Testis (tissue), 3 donors: ENCODE measurements around the gene NECAP2. TPM values are rescaled to one million over a fixed set of nuclear protein-coding genes. Genes with fewer than 3 reads are reported as not detected.

Experiments used
- DNase-seq: peaks from one replicate; pipeline ENCODE4 v3.0.0-alpha.2; 2019
- H3K27ac ChIP-seq, 2 donors: fragments of 200-600 bp; sonication (generic); one replicate each; pipeline ENCODE4 v1.5.1; 2019
- H3K27me3 ChIP-seq: fragments of 200-600 bp; sonication (generic); one replicate; pipeline ENCODE4 v1.5.1; 2019
- H3K36me3 ChIP-seq: fragments of 200-600 bp; sonication (generic); one replicate; pipeline ENCODE4 v1.5.1; 2017; ENCODE audit warnings: low read depth; ENCODE audit errors: missing control alignments
- H3K4me1 ChIP-seq: fragments of 200-600 bp; sonication (generic); one replicate; pipeline ENCODE4 v1.5.1; 2019
- H3K4me3 ChIP-seq, 2 donors: fragments of 200-600 bp; sonication (generic); one replicate each; pipeline ENCODE4 v1.5.1; 2017 to 2019
- H3K9me3 ChIP-seq: fragments of 200-600 bp; sonication (generic); one replicate; pipeline ENCODE4 v1.5.1; 2017
- POLR2A ChIP-seq: fragments of 450-650 bp; IDR thresholded peaks from one replicate; pipeline ENCODE4 v1.6.1; 2017; ENCODE audit warnings: antibody characterized with exemption, mild to moderate bottlenecking, moderate library complexity
- WGBS, 2 donors: methylation state at CpG; one replicate each; pipeline ENCODE4 v1.1.5; 2018; 5-methylcytosine and 5-hydroxymethylcytosine counted together
- intact Hi-C: fragments of 100-400 bp; cut with DNase I; formaldehyde crosslinking; loops from one replicate; pipeline ENCODE4 v1.15.1; 2023; ENCODE audit warnings: low total_unique reads
- polyA plus RNA-seq: library from polyadenylated mRNA; stranded (reverse); fragments of 350-450 nt; fragmentation: Illumina TruSeq; extraction: RNeasy Lipid Tissue Mini Kit (QIAGEN cat#74804); gene quantifications from one replicate; pipeline ENCODE4 v1.2.3, GENCODE V29; 2014; ENCODE audit warnings: low read depth, low replicate concordance; ENCODE audit not compliant: insufficient read depth
- total RNA-seq, 2 donors: library from RNA; depleted of rRNA; stranded (reverse); fragments of >200 nt; gene quantifications; one replicate each; pipeline ENCODE4 v1.2.3, GENCODE V29; 2016
- TF ChIP-seq, protein P1 (sequence below), 3 experiments: fragments of 450-650 bp in 2 of 3; fragments of 200-600 bp in 1 of 3; sonication (generic) in 1 of 3; IDR thresholded peaks; one replicate each; pipeline ENCODE4 v1.5.1; 2016 to 2019; ENCODE audit warnings: antibody characterized with exemption in 3 of 3, mild to moderate bottlenecking in 2 of 3, moderate library complexity in 1 of 3

The NECAP2 gene
- total and polyA plus RNA-seq, 3 donors from 2014 or later: 88.2 to 113 (median 96.8) TPM

- no peak for TF ChIP-seq POLR2A
- TF ChIP-seq, protein P1, sequence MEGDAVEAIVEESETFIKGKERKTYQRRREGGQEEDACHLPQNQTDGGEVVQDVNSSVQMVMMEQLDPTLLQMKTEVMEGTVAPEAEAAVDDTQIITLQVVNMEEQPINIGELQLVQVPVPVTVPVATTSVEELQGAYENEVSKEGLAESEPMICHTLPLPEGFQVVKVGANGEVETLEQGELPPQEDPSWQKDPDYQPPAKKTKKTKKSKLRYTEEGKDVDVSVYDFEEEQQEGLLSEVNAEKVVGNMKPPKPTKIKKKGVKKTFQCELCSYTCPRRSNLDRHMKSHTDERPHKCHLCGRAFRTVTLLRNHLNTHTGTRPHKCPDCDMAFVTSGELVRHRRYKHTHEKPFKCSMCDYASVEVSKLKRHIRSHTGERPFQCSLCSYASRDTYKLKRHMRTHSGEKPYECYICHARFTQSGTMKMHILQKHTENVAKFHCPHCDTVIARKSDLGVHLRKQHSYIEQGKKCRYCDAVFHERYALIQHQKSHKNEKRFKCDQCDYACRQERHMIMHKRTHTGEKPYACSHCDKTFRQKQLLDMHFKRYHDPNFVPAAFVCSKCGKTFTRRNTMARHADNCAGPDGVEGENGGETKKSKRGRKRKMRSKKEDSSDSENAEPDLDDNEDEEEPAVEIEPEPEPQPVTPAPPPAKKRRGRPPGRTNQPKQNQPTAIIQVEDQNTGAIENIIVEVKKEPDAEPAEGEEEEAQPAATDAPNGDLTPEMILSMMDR (IDR thresholded peaks at IDR 0.05): no peak
- Histone ChIP-seq H3K9me3 (no peaks in the 10 kb centered on the region), H3K27ac (no peak overlapping the region), H3K4me1 (no peaks in the 10 kb centered on the region), H3K27me3 (no peaks in the 10 kb centered on the region), H3K4me3 (no peak overlapping the region), H3K36me3 (no peaks in the 10 kb centered on the region)
- intact Hi-C loops: no loop called here
- 91 to 97% methylated on average over 5 of the region's 5 CpGs for WGBS, 2 donors
- no peak for DNase-seq
Observed at GRCh38 chr1:16410803-16411202, 29.7 kb upstream of the NECAP2 start.

DNA sequence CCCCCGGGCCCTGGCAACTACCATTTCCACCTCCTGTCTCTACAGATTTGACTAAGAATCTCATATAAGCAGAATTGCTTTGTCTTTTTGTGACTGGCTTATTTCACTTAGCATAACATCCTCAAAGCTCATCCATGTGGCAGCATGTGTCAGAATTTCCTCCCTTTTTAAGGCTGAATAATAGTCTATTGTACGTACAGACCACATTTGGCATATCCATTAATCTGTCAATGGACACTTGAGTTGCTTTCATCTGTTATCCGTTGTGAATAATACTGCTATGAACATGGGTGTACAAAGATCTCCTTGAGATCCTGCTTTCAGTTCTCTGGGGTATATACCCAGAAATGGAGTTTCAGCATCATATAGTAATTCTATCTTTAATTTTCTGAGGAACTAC lies 27.3 kb upstream of the NECAP2 start:
- no peak overlapping the region for H3K27ac ChIP-seq
- no peaks in the 10 kb centered on the region for H3K27me3 ChIP-seq
- H3K36me3 ChIP-seq: no peaks in the 10 kb centered on the region
- intact Hi-C loops: no loop called here
- TF ChIP-seq, protein P1 (IDR thresholded peaks at IDR 0.05): no peak
- TF ChIP-seq POLR2A: no peak
- H3K9me3 ChIP-seq: no peaks in the 10 kb centered on the region
- no peak overlapping the region for H3K4me3 ChIP-seq
- no peaks in the 10 kb centered on the region for H3K4me1 ChIP-seq
- 89 to 90% methylated on average over 3 of the region's 3 CpGs for WGBS, 2 donors
- DNase-seq: no peak

DNA sequence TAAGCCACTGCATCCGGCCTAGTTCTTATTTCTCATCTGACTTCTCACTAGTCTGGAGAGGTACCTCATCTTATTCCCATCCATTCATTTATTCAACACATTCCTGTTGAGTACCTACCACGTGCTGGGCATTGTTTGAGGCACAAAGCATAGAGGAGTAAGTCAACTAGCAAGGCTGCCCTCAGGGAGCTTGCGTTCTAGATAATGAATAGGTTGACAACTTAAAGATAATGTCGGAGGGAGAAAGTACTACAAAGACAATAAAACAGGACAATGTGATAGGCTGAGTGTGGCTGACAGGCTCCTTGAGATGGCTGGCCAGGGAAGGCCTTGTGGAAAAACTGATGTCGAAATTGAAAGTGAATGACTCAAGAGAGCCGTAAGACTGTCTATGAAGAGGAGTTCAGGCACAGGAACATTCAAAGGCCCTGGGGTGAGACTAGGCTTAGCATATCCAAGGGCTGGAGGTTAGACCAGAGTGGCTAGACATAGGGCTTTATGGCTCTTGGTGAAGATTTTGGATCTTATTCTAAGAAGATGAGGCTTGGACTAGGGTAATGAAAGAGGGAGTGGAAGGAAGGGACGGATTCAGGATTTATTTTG lies 21.6 kb upstream of the NECAP2 start:
- no peak for TF ChIP-seq POLR2A
- TF ChIP-seq, protein P1 (IDR thresholded peaks at IDR 0.05): no peak
- Histone ChIP-seq H3K9me3 (no peaks in the 10 kb centered on the region), H3K27ac (no peak overlapping the region), H3K27me3 (no peaks in the 10 kb centered on the region), H3K4me3 (no peak overlapping the region), H3K36me3 (no peaks in the 10 kb centered on the region), H3K4me1 (no peaks in the 10 kb centered on the region)
- DNase-seq: no peak
- intact Hi-C loops: no loop called here
- WGBS, 2 donors: 88 to 92% methylated on average over 7 of the region's 7 CpGs

GRCh38 chr1:16420424-16421118 lies 20.0 kb upstream of the NECAP2 start:
- no peak overlapping the region for H3K4me3 ChIP-seq
- no peak for TF ChIP-seq POLR2A
- TF ChIP-seq, protein P1 (IDR thresholded peaks at IDR 0.05): no peak
- H3K9me3 ChIP-seq: no peaks in the 10 kb centered on the region
- no peaks in the 10 kb centered on the region for H3K4me1 ChIP-seq
- DNase-seq: no peak
- no peak overlapping the region for H3K27ac ChIP-seq
- 73 to 77% methylated on average over 9 of the region's 9 CpGs for WGBS, 2 donors
- no peaks in the 10 kb centered on the region for H3K27me3 ChIP-seq
- no peaks in the 10 kb centered on the region for H3K36me3 ChIP-seq
- intact Hi-C loops: no loop called here

DNA sequence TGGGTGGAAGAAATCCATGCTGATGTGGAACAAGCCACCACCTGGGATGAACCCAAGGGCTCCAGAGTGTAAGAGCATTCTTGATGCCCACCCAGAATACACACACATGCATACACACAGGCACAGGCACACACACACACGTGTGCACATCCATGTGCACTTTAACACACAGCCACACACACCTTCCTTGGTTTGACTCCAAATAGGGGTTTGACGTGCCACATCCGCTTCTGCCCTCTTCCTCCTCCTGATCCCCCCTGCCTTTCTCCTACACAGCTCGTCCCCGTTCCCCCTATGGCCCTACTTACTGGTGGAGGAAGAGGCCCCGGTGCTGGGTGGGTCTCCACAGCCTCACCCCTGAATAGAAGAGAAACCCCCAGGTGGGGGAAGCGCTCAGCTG lies 19.3 kb upstream of the NECAP2 start:
- intact Hi-C loops: no loop called here
- 88 to 93% methylated on average over 7 of the region's 7 CpGs for WGBS, 2 donors
- no peaks in the 10 kb centered on the region for H3K27me3 ChIP-seq
- H3K36me3 ChIP-seq: no peaks in the 10 kb centered on the region
- no peak overlapping the region for H3K4me3 ChIP-seq
- H3K9me3 ChIP-seq: no peaks in the 10 kb centered on the region
- no peak overlapping the region for H3K27ac ChIP-seq
- no peak for DNase-seq
- H3K4me1 ChIP-seq: no peaks in the 10 kb centered on the region
- TF ChIP-seq, protein P1 (IDR thresholded peaks at IDR 0.05): no peak
- TF ChIP-seq POLR2A: no peak
